WTC11 (cell line): ENCODE measurements around the gene DHX29. TPM values are rescaled to one million over a fixed set of nuclear protein-coding genes. Genes with fewer than 3 reads are reported as not detected.

ENCODE experiments used
- ARID4B ChIP-seq: sonication (generic); formaldehyde crosslinking; IDR thresholded peaks from 2 replicates; pipeline ENCODE4 v1.8.0; 2023; ENCODE audit warnings: missing genetic modification reagents, mild to moderate bottlenecking, borderline replicate concordance
- CBFB ChIP-seq: sonication (generic); formaldehyde crosslinking; IDR thresholded peaks from 2 replicates; pipeline ENCODE4 v1.8.1; 2022; ENCODE audit warnings: mild to moderate bottlenecking, low read depth, missing genetic modification reagents
- GABPB1 ChIP-seq: sonication (generic); formaldehyde crosslinking; IDR thresholded peaks from 2 replicates; pipeline ENCODE4 v1.8.1; 2023; ENCODE audit warnings: mild to moderate bottlenecking, missing genetic modification reagents
- KAT7 ChIP-seq: sonication (generic); formaldehyde crosslinking; IDR thresholded peaks from 2 replicates; pipeline ENCODE4 v1.8.1; 2023; ENCODE audit warnings: missing genetic modification reagents, mild to moderate bottlenecking, borderline replicate concordance
- SMAD4 ChIP-seq: sonication (generic); formaldehyde crosslinking; IDR thresholded peaks from 2 replicates; pipeline ENCODE4 v1.8.0; 2022; ENCODE audit warnings: mild to moderate bottlenecking, missing genetic modification reagents
- ZNF532 ChIP-seq: fragments of 250-450 bp; sonication (Bioruptor Pico); IDR thresholded peaks from 2 replicates; pipeline ENCODE4 v1.9.0; 2021; ENCODE audit warnings: mild to moderate bottlenecking, borderline replicate concordance
- total RNA-seq: library from RNA; stranded (reverse); gene quantifications from 3 replicates; pipeline ENCODE4 v1.2.3, GENCODE V29; 2021
- TF ChIP-seq, protein P1 (sequence below): sonication (generic); formaldehyde crosslinking; IDR thresholded peaks from 2 replicates; pipeline ENCODE4 v1.8.0; 2023; ENCODE audit warnings: mild to moderate bottlenecking, missing genetic modification reagents
- TF ChIP-seq, protein P2 (sequence below): sonication (generic); formaldehyde crosslinking; IDR thresholded peaks from 2 replicates; pipeline ENCODE4 v1.8.1; 2023; ENCODE audit warnings: mild to moderate bottlenecking, missing genetic modification reagents
- TF ChIP-seq, protein P3 (sequence below): sonication (generic); formaldehyde crosslinking; IDR thresholded peaks from 2 replicates; pipeline ENCODE4 v1.8.1; 2023; ENCODE audit warnings: mild to moderate bottlenecking, missing genetic modification reagents, moderate library complexity
- TF ChIP-seq, protein P4 (sequence below): sonication (generic); formaldehyde crosslinking; conservative IDR thresholded peaks from 2 replicates; pipeline ENCODE4 v1.8.1; 2022; ENCODE audit warnings: mild to moderate bottlenecking, missing genetic modification reagents
- TF ChIP-seq, protein P5 (sequence below): fragments of 250-450 bp; sonication (Bioruptor Pico); IDR thresholded peaks from 2 replicates; pipeline ENCODE4 v2.1.2; 2022; ENCODE audit warnings: mild to moderate bottlenecking, moderate library complexity

DHX29 gene
- total RNA-seq, 1 experiment from 2014 or later: 29.7 TPM

GRCh38 chr5:55254802-55255201 lies 52.7 kb downstream of the DHX29 start (continued):
- TF ChIP-seq KAT7 (CRISPR knock-in tag) (no peak), CBFB (CRISPR knock-in tag) (no peak), SMAD4 (CRISPR knock-in tag) (no peak), ZNF532 (CRISPR knock-in tag) (no peak), GABPB1 (CRISPR knock-in tag) (no peak), ARID4B (CRISPR knock-in tag) (no peak)
- TF ChIP-seq, protein P1, sequence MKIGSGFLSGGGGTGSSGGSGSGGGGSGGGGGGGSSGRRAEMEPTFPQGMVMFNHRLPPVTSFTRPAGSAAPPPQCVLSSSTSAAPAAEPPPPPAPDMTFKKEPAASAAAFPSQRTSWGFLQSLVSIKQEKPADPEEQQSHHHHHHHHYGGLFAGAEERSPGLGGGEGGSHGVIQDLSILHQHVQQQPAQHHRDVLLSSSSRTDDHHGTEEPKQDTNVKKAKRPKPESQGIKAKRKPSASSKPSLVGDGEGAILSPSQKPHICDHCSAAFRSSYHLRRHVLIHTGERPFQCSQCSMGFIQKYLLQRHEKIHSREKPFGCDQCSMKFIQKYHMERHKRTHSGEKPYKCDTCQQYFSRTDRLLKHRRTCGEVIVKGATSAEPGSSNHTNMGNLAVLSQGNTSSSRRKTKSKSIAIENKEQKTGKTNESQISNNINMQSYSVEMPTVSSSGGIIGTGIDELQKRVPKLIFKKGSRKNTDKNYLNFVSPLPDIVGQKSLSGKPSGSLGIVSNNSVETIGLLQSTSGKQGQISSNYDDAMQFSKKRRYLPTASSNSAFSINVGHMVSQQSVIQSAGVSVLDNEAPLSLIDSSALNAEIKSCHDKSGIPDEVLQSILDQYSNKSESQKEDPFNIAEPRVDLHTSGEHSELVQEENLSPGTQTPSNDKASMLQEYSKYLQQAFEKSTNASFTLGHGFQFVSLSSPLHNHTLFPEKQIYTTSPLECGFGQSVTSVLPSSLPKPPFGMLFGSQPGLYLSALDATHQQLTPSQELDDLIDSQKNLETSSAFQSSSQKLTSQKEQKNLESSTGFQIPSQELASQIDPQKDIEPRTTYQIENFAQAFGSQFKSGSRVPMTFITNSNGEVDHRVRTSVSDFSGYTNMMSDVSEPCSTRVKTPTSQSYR: no peak
- TF ChIP-seq, protein P2, sequence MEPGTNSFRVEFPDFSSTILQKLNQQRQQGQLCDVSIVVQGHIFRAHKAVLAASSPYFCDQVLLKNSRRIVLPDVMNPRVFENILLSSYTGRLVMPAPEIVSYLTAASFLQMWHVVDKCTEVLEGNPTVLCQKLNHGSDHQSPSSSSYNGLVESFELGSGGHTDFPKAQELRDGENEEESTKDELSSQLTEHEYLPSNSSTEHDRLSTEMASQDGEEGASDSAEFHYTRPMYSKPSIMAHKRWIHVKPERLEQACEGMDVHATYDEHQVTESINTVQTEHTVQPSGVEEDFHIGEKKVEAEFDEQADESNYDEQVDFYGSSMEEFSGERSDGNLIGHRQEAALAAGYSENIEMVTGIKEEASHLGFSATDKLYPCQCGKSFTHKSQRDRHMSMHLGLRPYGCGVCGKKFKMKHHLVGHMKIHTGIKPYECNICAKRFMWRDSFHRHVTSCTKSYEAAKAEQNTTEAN (CRISPR knock-in tag): no peak
- TF ChIP-seq, protein P3, sequence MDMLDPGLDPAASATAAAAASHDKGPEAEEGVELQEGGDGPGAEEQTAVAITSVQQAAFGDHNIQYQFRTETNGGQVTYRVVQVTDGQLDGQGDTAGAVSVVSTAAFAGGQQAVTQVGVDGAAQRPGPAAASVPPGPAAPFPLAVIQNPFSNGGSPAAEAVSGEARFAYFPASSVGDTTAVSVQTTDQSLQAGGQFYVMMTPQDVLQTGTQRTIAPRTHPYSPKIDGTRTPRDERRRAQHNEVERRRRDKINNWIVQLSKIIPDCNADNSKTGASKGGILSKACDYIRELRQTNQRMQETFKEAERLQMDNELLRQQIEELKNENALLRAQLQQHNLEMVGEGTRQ (CRISPR knock-in tag): no peak
- TF ChIP-seq, protein P4, sequence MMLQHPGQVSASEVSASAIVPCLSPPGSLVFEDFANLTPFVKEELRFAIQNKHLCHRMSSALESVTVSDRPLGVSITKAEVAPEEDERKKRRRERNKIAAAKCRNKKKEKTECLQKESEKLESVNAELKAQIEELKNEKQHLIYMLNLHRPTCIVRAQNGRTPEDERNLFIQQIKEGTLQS (CRISPR knock-in tag): no peak
- TF ChIP-seq, protein P5, sequence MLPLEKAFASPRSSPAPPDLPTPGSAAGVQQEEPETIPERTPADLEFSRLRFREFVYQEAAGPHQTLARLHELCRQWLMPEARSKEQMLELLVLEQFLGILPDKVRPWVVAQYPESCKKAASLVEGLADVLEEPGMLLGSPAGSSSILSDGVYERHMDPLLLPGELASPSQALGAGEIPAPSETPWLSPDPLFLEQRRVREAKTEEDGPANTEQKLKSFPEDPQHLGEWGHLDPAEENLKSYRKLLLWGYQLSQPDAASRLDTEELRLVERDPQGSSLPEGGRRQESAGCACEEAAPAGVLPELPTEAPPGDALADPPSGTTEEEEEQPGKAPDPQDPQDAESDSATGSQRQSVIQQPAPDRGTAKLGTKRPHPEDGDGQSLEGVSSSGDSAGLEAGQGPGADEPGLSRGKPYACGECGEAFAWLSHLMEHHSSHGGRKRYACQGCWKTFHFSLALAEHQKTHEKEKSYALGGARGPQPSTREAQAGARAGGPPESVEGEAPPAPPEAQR (CRISPR knock-in tag): no peak
